Activated CD8-positive, alpha-beta memory T cell treated with anti-CD3 and anti-CD28 coated beads for 4 hours (primary cell): ENCODE results near the gene TNPO3.

Experiments
- DNase-seq, 2 donors: peaks; one replicate each; pipeline ENCODE4 v3.0.0-alpha.2; 2020; ENCODE audit warnings: low read depth in 2 of 2

Gene TNPO3

DNA sequence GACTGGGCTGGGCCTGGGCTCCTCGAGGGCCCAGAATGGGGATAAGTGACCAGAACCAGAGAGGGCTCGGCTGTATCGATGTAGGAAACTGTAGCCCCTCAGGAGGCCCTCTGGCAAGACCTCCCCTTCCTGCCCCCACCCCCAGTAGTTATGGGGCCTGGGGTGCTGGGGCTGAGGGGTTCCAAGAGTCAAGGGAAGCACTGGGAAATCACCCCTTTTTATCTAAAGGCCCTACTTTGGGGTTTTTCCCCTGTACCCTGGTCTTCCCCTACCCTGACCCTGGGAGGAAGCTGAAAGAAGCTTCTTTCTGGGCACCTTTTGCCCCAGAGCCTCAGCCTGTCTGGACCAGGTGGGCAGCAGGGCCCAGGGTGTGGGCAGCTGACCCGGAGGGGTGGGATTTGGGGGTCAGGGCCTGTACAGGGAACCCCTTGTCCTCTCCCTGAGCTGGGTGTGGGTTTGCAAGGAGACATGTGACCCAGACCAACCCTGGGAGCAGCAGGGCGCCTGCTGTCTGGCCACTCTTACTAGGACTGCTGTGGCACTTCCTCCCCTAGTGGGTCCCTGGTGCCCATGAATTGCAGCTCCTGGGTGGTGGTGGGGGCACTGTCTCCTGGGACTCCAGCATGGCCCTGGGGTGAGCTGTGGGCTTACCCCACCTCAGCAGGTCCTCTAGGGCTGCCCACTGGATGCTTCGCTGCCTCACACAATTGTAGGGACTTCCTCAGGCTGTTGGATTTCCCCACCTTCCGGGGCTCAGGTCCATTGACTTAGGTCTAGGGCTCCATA lies 115.6 kb downstream of the TNPO3 start:
- DNase-seq: no peak

DNA sequence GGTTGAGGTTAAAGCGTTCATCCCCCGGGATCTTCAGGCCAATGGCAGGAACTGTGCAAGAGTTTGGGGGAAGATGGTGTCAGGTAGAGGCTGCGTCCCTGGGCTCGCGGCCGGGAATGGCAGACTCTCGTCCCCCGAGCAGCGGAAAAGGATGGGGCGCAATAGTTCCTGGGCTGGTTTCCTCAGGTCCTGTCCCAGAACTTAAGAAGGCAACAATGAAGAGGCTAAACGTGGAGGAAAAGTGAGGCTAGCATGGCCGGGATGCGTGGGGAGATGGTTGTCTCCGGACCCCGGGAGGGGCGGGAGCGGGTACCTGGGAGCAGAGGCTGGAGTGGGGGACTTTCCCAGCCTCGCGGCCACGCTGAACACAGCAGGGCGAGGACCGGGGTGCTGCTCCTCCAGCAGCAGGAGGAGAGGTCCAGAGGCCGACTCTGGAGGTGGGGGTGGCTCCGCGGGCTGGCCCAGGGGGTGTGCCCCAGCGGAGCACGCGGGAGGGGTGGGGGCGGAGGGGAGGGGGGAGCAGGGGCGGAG lies 116.3 kb downstream of the TNPO3 start:
- no peak for DNase-seq

DNA sequence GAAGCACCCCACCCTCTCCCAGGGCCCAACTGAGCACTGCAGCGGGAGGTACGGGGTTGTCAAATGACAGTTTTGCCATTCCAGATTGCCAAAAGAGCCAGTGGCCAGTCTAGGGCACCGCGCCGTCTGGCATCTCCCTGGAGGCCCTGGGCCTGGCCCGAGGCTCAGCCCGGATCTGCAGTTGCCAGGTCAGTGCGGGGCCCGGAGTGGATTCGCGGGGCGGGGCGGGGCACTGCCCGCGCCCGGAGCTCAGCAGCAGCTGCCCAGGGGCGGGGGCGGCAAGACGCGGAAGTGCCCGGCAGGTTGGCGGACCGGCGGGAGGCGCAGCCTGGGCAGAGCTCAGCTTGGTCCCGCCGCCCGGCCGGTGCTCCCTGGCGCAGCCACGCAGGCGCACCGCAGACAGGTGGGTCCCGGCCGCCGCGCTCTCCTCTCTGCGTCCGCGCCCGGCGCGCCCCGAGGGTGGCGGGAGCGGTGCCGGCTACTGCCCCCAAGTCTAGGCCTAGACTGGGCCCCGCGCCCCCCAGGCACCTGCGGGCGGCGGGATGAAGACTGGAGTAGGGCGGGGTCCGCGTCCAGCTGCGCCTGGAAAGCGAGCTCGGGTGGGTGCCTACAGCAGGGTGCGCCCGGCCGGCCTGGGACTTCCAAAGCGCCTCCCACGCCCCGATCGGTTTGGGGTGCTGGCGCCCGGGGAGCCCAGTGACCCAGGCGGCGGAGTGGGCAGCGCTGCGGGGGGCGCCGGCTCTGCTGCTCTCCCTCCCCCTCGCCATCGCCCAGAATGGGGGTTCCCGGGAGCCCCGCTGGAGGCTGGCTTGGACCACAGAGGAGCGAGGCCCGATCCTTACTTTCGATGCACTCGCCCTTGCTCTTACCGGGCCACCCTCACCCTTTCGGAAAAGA lies 117.0 kb downstream of the TNPO3 start, which contains the start of gene IRF5:
Gene IRF5 (plus strand): TSS at position 281 of the 897 bp plus-strand sequence. CDS start 4,155 bp downstream, outside the sequence.
- DNase-seq: no peak

DNA sequence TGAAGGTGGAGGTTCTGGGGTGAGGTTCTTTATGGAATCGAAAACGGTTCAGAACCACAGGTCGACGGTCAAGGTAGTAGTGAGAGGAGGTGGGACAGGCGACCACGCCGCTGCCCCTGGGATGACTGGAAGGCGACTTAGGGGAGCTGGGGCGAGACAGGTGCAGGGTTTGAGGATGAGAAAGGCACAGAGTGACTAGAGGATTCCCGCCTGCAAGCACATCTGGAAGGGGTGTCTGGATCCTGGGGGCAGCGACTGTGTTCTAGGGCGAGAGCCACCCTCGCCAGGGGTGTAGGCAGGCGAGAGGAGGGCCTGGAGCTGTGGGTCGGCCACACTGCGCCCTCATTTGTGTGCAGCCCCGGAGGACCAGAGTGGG lies 117.7 kb downstream of the TNPO3 start:
- no peak for DNase-seq

DNA sequence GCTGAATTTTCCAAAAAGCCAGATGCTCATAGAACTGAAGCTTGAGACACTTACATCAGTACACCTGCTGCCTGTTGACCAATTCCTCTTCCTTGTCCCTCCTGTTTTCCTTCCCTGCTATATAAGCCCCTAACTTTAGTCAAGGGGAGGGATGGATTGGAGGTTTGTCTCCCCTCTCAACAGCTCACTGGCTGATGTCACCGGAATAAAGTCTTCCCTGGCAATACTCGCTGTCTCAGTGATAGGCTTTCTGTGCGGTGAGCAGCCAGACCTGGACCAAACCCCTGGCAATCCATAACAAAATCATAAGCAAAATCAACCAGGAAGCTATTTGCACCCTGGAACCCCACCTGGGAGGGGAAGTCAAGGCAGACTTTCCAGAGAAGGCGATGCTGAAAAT lies 118.1 kb downstream of the TNPO3 start:
- no peak for DNase-seq

DNA sequence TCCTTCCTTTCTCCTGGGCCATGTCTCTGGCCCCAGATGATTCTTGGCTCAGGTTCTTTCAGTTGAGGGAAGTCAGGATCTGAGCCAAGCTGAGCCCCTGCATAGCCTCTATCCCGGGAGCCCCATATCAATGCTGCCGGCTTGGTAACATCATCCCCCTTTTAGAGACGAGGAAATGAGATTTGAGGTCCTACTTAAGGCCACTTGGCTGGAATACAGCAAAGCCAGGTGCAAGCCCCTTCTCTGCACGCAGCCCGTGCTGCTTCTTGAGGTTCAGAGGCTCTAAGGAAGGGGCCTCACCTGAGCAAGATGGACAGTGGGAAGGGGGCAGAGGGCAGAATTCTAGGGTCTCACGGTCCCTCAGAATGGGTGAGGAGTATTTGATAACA lies 119.6 kb downstream of the TNPO3 start:
- no peak for DNase-seq

DNA sequence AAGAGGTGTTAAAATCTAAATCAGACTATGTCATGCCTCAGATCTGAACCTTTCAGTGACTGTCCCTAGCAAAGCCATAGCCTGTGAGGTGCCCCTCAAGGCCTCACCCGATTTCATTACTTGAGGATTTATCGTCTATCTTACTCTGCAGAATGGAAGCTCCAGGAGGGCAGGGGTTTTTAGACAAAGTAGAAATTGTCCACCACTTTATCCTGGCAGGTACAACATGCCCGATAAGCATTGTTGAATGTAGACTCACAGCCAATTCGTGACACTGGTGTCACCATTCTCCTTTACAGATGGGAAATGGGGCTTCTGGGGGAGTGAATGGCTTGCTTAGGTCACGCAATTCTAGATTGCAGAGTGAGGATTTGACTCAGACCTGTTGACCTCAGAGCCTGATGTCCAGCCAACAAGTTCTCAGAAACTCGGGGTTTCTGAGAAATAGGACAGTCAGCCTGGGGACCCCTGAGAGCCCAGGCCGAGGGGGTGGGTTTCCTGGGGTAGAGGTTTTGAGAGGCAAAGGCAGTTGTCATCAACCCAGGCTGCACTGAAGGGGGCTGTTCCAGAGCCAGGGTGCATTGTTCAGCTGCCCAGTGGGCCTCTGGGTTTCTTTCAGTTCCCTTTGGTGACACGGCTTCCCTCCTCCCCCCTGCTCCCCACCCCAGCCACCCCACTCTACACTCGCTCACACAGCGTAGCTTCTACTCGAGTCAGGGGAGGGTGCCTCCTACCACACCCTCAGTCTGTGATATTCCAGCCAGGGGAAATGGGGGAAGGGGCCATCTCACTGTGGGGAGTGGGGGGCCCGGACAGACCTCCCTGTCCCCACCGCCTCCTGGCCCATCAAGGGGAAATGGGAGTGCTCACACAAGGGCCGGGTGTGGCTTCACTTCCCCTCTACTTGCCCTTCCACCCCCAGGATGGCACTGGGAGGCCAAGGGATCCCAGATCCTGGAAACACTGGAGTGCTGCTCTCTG lies 120.3 kb downstream of the TNPO3 start:
- no peak for DNase-seq

DNA sequence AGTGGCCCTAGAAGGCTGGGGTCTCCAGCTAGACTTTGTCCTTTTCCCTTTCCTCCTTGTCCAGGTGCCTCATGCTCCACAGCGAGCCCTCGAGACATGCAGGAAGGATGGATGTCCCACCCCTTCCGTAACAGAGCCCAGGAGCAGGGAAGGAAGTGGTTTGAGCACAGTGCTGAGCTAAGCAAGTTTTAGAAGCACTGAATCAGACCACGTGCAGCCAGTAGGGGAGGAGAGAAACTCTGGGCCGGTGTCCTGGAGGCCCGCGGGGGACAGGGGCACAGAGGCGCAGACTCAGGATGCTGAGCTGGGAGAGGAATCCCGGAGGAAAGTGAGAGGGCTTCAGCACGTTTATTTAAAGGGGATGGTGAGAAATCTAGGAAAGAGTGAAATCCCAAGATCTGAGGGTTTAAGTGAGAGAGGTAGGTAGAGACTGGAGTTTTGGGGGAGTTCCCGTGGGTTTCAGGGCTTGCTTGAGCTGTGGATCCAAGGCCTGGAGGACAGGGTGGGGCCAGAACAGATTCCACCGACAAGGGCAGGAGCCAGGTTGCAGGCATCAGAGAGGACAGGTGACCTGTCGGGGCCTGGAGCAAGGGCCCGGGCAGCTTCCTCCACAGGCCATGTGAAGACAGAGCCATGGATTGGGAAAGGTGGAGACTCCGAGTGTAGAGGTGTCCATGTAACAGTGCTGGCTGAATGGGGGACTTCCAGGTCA lies 121.6 kb downstream of the TNPO3 start:
- DNase-seq: no peak

DNA sequence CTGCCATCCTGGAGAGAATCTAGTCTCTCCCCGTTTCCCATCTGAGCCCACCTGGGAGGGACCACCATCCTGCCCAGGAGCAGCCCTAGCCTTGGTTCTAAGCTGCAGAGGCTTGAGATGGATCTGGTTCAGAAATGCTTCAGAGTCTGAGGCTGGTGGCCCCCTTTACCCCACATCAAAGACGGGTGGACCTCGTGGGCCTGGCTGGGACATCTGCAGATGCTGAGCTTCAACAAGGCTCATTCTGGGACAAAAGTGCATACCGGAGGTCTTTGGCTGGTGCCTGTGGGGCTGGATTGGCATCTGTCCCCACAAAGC lies 122.1 kb downstream of the TNPO3 start:
- DNase-seq: no peak

DNA sequence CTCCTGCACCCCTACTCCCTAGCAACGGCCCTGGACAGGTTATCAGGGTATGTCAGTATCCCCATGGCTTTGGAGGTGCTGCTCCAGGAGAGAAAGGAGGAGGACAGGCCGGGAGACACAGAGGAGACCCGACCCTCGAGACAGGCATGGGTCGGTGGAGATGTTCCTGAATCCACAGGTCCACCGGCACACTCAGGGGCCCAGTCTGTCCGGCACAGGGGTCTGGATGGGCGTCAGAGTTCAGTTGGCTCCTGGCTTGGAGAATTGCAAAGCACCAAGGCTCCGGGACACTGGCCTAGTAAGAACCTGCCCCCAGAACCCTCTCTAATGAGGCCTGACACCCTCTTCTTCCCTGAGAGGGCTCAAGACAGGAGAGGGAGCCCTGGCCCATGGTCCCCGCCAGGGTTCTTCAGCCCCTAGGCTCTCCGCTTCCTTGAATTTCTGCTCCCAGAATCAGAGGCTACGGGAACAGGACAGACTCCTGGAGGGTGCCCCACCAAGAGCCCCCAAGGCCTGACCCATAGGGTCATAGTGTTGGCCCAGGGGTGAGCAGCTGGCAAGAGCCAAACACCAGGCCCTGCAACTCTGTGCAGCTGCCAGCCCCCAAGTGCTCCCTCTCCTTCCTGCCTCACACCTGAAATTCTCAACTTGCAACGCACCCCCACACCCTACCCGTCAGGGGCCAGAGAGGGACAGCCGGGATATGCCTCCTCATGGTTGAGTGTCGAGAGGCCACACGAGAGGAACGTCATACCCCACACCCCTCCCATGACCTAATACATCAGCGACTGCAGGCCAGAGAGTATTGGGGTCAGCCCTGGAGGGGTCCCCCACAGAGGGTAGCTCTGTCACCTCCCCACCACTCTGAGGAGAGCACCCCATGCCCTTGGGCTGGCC lies 122.7 kb downstream of the TNPO3 start:
- DNase-seq: no peak

DNA sequence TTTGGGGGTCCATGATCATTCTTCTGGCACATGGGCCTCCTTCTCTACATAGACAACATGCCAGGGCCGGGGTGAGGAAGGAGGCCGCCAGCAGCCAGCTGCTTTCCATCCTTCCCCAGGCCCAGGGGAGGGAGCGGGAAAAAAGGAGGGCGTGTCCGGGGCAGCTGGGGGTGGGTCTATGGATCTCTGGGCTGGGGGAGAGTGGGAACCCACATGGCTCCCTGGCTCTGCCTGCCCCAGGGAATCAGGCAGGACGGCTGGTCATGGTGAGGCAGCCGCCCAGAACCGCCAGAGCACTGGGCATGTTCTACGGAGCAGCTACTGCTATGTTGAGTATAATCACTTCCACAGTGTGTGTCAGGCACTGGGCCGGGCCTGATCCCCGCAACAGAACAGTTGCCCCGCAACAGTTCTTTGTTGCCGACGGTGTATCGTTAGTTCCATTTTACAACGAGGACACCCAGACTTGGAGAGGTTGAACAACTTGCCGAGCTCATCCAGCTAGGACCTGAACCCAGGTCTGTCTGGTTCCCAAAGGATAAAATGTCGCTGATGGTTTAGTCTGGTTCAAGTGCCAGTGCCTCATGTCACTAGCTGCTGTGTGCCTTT lies 123.6 kb downstream of the TNPO3 start:
- DNase-seq: no peak

DNA sequence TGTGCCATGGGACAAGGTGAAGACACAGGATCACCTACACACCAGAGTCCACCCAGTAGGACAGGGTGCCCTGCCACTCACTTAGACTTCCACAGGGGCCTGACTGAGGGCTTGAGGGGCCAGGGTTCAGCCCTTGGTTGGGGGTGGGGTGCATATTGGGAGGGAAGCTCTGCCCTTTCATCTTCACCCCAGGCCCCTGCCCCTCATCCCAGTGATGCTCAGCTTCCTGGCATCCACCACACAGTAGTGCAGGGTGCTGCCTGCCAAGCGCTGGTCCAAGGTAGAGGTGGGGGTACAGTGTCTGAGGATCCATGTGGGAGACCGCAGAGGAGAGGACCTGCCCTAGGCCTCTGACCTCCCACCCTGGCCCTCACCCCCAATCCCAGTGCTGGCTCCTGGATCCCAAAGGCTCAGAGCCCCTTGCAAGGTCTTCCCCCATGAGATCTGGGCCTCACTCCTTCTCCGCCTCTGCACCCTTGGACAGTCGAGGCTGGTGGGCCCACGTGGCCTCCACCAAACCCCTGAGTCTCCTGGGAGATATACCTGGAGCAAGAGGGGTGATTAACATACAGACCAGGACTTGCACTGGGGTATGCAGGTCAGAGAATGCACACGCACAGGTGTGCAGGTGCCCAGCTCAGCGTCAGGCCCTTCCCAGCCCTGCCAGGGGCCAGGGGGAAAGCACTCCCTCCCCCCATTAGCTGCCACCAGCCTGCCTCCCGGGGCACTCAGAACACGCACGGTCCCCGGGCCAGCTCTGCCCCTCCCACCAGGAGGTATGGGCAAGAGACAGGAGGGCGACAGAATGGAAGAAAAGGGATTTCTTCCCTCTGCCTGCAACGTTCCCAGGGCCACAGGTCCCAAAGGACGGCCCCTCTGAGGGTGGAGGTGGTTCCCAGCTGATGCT lies 125.8 kb downstream of the TNPO3 start:
- no peak for DNase-seq

DNA sequence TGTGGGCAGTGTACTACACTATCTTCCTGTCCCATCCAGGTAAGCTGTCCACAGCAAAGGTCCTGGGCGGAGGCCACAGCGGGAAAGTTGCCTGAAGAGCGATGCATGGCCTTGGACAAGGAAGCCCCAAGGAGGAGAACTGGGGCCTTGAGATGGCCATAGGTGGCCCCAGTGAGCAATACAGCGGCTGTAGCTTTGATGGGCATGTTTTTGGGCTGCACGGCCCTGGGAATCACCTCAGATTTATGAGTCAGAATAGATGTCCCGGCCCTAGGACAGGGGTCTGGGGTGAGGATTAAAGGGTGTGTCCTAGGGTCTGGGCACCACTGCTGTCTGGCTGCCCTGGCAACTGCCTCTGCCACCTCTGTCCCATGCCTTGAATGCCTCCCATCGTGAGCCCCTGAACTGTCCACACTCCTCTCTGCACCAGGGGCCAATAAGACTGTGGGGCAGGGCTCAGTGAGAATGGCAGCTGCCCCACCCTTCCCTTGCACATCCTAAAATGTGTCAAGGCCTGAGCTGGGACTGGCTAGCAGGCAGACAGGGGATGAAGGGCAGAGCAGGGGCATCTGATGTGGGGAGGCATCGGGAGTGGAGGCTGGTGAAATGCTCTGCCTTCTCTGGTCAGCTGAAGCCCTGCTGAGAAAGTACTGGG lies 126.6 kb downstream of the TNPO3 start:
- no peak for DNase-seq

DNA sequence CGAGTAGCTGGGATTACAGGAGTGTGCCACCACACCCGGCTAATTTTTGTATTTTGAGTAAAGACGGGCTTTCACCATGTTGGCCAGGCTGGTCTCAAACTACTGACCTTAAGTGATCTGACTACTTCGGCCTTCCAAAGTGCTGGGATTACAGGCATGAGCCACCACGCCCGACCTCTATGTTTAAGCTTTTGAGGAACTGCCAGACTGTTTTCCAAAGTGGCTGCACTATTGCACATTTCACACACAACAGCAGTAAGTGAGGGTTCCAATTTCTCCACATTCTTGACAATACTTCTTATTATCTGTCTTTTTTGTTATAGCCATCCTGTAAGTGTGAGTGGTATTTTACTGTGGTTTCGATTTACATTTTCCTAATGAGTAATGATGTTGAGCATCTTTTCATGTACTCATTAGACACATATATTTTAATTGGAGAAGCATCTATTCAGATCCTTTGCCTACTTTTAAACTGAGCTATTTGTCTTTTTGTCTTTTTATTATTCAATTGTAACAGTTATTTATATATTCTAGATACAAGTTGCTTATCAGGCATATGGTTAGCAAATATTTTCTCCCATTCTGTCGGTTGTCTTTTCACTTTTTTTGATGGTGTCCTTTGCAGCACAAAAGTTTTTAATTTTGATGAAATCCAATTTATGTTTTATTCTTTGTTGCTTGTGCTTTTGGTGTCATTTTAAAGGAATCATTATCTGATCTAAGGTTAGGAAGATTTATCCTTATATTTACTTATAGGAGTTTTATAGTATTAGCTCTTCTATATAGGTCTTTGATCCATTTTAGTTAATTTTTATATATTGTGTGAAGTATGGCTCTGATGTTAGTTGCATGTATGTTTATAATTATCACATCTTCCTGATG lies 130.0 kb downstream of the TNPO3 start:
- no peak for DNase-seq

DNA sequence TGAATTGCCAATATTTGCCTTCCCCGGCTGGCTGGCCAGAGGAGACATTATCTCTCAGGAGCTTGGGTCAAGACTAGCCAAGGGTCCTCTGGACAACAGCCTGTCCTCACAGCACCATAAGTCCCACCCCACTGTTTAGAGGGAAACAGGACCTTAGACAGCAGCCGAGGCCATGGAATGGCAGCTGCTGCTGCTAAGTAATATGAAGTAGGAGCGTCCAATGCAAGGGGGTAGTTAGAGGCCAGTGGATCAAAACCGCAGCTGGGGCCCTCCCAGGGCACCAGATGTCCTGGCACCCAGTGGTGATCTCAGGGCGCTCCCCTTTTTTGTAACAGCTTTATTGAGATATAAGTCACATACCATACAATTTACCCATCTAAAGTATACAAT lies 131.5 kb downstream of the TNPO3 start:
- DNase-seq: no peak

DNA sequence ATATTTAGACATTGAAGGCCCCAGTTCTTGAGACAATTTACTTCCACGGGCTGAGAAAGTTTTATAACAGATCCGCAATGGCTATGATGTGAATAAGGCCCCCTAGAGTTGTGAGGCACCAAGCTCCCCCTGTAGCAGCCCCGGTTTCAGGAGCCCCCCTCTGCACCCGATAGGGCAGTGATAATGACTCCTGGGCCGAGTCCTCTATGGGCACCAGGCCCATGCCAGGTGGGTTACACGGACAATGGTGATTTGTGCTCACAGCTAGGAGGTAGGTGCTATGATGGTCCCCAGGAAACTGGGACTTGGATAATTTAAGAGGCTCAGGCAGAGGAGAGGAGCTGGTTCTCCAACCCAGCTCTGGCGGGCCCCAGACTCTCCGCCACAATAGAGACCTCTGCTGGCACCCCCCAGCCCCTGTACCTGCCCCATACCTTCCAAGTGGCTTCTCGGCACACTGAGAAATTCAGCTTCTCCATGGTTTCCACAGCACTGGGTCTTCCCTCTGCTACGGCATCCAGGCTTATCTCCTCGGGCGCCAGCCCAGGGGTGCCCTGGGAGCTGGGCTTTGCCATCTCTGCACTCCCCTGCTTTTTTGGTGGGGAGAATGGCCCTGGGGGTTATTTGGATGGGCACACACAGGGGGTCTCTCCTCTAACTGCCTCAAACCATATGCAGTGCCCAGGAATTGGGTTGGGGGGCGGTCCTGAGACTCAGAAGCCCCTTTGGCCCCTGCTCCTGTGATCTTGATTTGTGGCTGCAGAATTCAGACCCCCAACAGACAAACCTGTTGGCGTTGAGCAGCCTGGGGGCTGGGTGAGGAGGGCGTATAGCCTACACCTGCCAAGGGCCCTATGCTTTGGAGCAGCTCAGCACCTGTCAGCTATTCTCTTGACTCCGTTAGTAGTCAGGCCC lies 132.2 kb downstream of the TNPO3 start:
- DNase-seq: no peak
